DMS 273 (cell line): ENCODE measurements around the gene STAT4.

ENCODE experiments used
- DNase-seq: peaks from one replicate; lab custom pipeline; 2025; ENCODE audit not compliant: unreplicated experiment; lab: John Stamatoyannopoulos, UW

STAT4 gene

DNA sequence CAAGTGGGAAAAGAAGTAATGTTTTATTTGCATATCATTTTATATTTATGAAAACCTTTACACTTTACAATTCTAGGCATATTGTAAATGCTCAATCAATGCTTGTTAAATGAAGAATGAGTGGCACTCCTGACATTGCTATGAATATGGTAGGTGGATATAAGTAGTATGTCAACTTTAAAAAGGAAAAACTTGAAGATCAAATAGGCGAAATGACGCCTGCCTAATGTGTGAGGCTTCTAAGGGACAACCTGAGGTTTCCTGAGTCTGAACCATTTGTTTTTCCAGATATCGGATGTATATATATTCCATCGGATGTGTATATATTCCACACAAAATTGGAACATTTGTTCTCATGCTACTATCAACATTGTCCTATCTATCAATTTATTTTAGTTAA, 1.4 kb downstream of the STAT4 start:
- no peak for DNase-seq

DNA sequence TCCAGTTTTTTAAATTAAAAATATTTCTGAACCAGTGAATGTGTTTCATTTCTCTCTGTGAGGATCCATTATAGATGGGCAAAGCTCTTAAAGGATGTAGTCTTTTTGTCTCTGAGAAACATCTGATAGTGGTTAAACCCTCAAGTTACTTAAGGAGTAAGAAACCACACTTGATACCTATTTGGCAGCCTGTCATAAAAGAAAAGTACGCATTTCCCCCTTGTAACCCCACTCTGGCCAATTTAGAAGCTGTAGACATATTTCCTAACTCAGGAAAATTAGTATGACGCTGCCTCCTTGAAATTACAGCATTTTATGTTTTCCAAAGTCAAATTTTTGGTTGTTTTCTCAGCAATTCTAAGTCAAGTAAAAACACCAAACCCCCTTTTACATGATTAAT, 2.0 kb downstream of the STAT4 start:
- no peak for DNase-seq

GRCh38 chr2:191148281-191148680, 2.5 kb downstream of the STAT4 start:
- no peak for DNase-seq

GRCh38 chr2:191145769-191146471, 4.9 kb downstream of the STAT4 start:
- no peak for DNase-seq

DNA sequence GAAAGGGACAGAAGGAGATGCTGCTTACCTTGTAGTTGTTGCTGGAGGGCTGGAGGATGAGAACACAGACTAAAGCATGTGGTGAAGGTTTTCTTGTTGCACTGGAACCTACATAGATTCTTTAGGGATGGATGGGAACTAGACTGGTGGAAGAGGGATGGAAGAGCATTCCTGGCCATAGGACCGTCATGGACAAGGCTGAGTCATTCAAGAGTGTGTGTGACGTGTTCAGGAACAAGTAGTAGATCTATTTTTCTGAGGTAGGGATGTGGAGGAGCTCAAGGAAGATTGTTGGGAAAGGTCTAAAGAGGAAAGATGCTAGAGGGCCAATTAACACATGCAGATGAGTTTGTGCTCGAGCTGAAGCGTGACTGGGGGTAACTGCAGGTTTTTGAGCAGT, 6.6 kb downstream of the STAT4 start:
- DNase-seq = no peak

- DNase-seq = no peak
These were observed 7.0 kb downstream of the STAT4 start for GRCh38 chr2:191143791-191144190.

DNA sequence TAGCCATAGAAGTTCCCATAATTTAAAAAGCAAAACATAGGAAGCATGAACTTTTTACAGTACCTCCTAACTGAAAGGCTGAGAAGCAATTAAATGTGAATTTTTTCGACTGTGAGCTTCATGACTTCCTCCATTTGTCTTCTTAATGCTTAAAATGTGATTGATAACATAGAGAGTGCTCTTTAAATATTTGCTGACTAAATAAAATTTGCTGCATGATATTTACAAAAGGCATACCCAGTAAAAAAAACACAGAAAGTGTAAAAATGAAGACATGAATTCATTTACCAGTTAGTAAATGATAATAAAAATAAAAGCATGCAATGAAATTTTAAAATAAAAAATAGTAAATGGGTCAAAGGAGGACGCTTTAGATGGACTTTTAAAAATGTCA, 21.9 kb downstream of the STAT4 start:
- no peak for DNase-seq

- DNase-seq = no peak
These were observed 22.5 kb downstream of the STAT4 start for GRCh38 chr2:191128172-191128910.

DNA sequence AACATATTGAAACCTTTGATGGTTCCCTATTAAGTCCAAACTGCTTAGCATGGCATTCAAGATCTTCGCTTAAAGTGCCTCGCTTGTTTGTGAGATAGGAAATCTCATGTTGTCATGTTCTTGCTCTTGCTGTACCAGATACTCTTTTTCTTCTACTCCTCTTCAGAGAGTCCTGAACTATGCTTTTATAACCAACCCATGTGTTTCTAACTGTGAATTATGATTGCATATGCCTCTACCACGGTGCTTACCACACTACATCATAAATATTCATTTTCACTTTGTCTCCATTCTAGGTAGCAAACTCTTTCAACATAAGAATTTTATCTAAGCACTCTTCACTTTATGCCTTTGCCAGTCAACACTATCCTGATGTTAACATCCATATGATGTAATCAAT, 23.6 kb downstream of the STAT4 start:
- no peak for DNase-seq

GRCh38 chr2:191126386-191127085, 24.3 kb downstream of the STAT4 start:
- DNase-seq = no peak

DNA sequence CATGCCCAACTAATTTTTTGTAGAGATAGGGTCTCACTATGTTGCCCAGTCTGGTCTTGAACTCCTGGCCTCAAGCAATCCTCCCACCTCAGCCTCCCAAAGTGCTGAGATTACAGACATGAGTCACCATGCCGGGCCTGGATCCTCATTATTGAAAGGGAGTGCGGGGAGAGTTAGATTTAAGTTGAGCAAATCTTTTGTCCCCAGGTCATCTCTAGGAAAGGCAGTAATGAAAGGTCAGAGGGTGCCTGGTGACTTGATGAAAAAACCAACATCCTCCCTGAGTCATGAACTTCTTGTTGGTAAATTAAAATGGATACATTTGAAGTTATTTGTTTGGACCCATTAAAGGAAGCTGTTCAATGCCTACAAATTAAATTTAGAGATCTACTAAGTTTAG, 25.1 kb downstream of the STAT4 start:
- no peak for DNase-seq

GRCh38 chr2:191122638-191123294, 28.0 kb downstream of the STAT4 start:
- no peak for DNase-seq

GRCh38 chr2:191117341-191117740, 33.5 kb downstream of the STAT4 start:
- no peak for DNase-seq

GRCh38 chr2:191115804-191116203, 35.0 kb downstream of the STAT4 start:
- no peak for DNase-seq

GRCh38 chr2:191115391-191115790, 35.4 kb downstream of the STAT4 start:
- no peak for DNase-seq

DNA sequence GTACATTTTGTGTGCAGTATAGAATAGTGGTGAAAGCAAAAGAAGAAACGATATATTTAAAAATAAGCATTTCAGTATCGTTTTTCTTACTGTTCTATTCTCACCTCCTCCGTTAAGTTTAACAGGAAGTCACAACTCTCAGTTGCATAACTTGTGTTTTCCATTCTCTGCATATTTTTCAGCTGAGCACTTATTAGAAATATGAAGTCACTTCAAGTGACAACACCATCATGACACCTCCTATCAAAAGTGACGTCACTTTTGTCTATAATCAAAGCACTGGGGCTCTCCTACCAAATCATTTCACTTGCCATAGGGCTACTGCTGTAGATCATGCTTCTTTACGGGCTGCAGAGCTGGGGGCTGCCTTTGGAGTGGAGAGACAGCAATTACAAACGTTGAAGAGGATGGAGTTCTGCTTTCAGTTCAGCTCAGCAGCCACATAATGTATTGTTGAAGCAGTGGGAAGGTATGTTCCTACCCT, 36.3 kb downstream of the STAT4 start:
- DNase-seq = no peak

GRCh38 chr2:191113761-191114160, 37.0 kb downstream of the STAT4 start:
- no peak for DNase-seq

- DNase-seq = no peak
These were observed 38.3 kb downstream of the STAT4 start for GRCh38 chr2:191112448-191112901.

DNA sequence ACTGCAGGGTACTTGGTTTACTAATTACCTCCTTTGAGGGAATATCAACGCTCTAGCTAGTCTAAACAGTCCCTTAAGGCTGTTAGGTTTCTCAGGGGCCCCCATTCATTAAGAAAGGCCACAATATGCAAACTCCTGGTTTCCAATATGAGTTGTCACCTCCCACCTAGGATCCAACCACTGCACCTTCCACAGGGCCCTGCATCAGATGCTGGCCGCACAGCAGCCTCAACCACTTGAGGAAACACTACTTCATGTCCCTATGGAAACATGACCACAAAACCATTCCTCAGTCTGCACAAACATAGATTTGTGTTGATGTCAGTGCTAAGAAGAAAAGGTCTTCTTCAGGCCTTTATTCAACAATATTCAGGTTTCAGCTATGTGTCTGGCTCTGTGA, 40.9 kb downstream of the STAT4 start:
- no peak for DNase-seq

DNA sequence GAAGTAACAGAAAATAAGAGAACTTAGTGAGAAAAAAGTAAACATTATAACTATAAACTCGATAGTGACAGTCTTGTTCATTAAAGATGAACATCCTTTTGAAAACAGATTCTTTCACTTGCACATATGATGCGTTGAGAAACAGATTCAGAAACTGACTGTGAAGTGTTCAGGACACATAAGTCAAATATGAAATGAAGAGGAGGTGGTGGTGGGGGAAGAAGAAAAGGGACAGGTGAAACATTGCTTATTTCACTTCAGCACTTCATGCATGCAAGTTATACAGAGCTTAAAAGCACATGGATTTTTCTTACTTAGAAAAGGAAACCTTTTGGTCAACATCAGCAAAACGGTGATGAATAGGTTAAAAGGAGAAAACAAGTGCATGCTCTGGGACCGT, 42.5 kb downstream of the STAT4 start:
- no peak for DNase-seq

- DNase-seq = no peak
These were observed 45.7 kb downstream of the STAT4 start for GRCh38 chr2:191105082-191105481.
